Tongue (tissue), 2 donors: Measurements from ENCODE around the gene USP21. TPM values are rescaled to one million over a fixed set of nuclear protein-coding genes. Genes with fewer than 3 reads are reported as not detected.

Source experiments
- DNase-seq: peaks from one replicate; pipeline ENCODE4 v3.0.0-alpha.2; 2015
- total RNA-seq: library from RNA; depleted of rRNA; stranded (reverse); fragments of >200 nt; gene quantifications from one replicate; pipeline ENCODE4 v1.2.3, GENCODE V29; 2014

Gene USP21
- total RNA-seq, 1 donor from 2014 or later, result 16.5 TPM

DNA sequence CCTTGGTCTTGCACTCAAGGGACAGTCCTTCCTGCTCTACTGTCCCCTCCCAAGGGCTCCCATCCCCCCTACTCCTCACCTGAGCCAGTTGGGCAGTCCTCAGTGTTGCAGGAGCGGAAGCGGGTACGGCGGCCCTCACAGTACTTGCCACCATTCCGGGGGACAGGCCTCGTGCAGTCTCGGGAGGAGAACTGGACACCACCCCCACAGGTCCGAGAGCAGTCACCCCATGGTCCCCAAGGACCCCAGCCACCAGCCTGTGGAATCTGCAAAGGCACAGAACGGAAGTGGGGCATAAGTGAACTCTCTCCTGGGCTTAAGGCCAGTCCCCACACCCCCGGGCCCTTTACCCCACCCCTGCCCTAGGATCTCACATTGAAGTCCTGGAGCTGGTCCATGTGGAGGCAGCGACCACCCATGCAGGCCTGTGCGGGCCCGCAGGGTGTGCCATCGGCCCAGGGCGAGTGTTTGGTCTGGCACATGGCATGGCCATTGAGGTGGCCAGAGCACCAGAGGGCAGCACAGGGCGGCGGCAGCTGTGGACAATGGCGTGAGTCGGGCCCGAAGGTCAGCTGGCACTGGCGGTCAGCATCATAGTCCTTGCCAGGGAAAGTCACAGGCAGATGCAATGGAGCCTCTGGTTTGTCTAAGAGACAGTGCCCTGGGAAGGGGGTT, 34.4 kb downstream of the USP21 start:
- DNase-seq, result no peak

DNA sequence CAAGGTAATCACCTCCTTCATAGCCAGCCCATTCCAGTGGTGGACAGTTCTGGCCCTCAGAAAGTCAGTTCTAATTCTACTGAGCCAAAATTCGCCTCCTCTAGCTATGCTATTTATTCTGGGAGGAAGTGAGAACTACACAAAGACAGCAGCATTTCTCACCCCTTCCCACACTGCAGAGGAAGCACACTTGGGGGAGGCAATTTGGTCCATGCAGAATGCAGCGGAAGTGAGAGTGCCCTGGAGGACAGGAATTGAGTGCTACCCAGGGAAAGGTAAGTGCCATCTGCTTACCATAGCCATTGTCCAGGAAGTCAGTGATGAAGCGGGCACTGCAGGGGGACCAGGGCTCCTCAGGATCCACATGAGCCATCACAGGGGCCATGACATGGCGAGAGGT, 35.9 kb downstream of the USP21 start:
- DNase-seq, result no peak

DNA sequence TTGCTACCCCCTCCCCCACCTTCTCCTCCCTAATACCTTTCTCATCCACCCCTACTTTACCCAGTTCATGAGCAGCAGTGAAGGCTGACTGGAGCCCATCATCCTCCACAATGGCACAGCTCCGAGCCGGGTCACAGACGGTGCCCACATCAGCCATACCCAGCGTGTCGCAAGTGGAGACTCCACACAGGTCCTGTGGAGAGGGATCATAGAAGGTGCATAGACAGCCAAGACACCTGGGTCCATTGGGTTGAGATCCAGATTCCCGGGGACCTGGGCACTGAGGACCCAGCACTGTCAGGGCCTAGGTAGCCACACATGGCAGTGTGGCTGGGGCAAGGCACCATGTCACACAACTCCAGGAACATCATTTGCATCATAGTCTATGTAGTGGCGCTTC, 36.8 kb downstream of the USP21 start:
- DNase-seq, result no peak

DNA sequence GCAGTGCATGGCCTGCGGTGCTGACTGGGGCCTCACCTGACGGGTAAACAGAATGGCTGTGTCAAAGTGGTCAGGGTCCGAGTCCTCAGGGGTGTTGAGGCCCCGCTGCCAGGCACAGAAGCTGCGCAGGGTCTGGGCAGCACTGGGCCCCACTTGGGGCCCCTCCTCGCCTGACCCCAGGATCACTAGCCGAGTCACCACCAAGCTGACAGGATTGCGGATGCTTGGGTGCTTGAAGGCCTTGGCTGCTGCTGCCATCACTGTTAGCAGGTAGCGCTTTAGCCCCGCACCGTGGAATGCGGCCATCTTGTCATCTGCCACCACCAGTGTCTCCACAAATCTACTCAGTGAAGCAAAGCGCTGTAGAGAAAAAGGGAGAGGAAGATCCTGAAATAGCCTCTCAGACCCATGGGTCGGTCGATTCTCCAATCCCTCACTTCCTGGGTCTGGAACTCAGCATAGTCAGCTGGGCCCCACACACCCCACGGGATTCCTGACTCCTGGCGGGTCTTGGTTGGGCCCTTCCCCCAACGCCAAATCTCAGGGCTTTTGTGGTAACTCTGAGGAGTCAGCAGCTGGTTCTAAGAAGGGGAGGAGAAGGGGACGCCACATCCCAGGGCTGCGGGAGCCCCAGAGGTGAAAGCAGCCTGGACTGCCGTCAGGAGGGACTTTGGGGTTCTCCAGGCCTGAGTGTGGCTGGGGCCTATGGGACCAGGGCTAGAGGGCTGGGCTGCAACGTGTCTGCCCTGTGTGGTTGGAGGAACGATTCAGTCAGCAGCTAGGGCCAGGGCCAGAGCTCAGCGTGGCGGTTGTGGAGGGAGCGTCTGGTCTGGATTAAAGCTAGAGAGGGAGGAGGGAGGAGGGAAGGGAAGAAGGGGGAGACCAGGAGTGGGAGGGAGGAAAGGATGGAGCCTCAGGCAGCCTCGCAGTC, 37.5 kb downstream of the USP21 start:
- DNase-seq, result peak; percentile 86

DNA sequence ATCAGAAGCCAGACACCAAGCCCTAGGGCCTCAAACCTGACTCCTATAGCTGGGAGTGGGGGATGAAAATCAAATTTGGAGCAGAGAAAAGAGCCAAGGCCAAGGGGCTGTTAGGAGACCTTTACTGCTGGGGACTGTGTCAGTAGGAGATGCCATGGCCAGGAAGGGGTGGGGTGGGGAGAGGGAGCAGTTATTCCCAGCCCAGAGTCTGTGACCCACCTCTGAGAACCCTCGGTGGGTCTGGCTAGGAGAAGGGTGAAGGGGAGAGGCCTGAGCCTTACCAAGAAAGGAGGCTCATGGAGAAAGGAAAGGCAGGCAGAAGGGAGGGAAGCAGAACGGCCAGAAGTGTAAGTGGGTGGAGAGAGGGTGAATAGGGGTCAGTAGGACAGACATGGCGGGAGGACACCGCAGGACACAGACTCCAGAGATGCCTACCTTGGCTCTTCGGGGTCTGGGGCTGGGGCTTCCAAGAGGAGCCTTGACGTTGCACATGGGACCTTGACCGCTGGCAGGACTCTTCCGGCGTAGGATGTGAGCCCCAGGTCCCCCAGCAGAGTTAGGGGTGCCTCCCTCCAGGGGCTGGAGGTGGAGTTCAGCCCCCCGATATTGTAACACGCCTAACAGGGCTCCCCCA, 38.4 kb downstream of the USP21 start:
- no peak for DNase-seq

DNA sequence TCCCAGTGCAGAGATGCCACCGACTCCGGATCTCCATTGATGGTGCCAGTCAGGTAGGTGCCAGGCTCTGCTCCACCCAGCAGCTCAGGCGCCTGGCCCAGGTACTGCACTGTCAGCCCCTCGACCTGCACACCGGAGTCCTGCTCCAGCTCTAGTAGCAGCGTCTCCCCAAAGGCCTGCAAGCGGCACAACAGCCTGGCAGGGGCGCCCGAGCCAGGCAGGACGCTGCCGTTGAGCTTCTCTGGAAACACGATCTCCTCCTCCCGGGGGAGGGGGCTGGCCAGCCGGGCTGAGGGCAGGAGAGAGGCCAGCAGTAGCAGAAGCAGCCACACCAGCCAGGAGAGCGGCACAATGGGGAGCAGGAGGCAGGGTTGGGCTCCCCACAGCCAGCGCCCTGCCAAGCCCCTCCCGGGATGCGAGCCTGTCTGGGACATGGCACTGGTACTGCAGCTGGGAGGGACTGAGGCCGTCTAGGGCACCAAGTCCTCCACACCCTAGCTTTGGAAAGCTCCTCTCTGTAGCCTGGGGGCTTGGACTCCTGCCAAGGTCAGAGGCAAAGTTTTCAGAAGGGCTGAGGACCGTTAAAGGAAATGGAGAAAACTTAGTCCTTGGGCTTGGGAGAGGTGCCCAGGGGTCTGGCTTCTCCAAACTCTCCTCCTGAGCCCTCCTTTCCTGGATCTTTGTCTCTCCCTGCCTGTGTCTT, 39.0 kb downstream of the USP21 start:
- DNase-seq, result peak; percentile 80

DNA sequence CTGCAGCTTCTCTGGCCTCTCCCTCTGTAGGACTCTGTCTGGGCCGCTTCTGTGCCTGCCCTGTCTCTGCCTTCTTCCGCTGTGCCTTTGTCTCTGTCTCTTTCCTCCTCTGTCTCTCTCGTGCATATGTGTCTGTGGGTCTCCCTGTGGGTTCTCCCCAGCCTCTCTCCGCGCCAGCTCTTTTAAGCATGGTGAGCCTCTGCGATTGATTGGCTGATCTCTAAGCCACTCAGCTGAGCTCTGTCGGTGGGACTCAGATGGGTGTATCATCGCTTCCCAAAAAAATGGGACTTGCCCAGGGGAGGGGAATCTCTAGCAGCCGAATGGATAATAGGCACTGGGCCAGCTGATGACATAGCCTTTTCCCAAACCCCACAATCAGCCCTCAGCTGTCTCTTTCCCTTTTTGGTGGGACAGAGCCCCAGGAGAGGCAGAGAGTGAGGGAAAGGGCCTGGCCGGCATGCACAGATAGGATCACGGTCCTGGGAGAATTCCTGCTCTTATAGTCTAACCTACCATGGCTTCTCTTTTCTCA, 39.7 kb downstream of the USP21 start, which contains the start of gene ADAMTS4:
Gene ADAMTS4, minus strand, starts transcription at position 158 of the 535 bp plus-strand sequence. CDS start 427 bp downstream, outside the sequence.
- peak; percentile 89 for DNase-seq

DNA sequence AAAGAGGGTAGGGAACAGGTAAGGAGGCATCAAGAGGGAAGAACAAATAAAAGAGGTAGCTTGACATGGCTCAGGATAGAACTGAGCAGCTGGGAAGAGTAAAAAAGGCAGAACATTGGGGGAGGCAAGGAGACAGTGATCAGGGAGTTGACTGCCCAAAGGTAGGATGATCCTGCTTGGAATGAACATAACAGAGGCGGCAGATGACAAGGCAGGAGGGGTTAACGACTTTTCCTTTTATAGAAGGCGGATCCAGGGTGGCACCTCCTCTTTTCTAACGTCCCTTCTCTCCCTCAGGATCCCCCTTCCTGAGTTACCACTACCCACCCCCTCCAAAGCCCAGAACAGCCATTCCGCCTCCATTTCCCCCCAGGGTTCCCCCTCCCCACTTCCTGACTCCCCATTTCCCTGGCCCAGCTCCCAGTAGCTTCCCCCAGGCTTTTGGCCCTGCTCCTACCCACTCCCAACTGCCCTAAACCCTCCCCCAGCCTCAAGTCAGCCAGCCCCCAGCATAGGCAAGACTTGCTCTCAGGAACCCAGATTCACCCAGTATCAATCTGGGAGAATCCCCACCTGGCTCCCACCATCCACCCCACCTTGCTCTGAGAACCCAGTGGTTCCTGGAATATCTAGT, 40.3 kb downstream of the USP21 start:
- no peak for DNase-seq

DNA sequence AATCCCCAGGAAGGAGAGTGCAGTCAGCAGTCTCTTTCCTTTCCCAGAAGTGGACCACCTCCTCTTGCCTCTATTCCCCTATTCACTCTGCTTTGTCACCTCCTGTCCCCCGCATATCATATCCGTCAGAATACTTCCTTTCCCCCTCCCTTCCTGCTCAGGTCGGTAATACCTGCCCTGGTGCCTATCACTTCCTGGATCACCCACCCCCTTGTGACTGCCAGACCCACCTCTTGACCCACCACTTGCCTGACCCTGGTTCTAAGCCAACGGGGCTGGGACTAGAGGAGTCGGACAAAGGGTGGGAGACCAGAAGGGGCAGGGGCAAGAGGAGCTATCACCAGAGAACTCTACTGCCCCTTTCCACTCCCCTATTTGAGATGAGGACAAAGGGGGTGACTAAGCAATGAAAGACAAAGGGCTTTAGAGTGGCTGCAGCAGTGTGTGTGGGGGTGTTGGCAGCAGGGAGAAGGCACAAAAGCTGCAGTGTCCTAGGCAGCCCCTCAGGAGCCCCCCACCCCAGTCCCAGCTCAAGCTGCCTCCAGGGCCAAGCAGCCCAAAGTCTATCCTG, 41.2 kb downstream of the USP21 start:
- DNase-seq, result no peak

DNA sequence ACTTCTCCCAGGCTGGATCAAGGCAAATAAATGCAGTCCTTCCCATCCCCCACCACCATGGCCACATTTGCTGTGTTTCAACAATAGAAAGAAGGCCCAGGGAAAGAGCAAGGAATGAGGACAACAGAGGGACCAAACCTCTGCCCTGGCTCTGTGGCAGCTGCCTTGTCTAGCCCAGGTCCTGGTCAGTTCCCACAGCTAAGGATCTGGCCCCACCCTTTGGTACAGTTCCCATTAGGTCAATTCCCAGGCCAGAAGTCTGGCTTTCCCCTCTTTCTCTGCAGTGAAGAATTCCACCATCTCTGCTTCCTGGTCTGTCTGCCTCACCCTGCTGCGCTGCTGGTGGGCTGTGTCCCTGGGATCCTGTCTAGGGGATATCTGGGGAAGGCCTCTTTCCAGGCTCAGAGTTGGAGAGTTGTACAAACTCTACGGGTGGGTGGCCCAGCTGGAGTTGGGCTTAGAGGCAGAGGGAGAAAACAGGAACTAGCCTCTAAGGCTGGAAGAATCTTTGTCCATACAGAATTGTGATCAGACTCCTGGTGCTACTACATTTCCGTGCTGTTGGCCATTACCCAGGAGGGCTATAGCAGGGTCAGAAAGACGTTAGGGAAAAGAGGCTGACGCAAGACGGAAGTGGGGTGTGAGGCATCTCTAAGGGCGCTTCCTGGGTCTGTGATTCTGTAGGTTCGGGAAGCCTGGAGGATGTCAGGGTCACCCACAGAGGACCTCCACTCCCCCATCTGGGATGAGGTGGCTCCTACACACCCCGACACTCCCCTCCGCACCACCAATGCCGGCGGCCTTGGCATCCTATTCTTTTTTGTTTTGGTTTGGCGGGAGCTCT, 41.9 kb downstream of the USP21 start:
- peak; percentile 33 for DNase-seq

DNA sequence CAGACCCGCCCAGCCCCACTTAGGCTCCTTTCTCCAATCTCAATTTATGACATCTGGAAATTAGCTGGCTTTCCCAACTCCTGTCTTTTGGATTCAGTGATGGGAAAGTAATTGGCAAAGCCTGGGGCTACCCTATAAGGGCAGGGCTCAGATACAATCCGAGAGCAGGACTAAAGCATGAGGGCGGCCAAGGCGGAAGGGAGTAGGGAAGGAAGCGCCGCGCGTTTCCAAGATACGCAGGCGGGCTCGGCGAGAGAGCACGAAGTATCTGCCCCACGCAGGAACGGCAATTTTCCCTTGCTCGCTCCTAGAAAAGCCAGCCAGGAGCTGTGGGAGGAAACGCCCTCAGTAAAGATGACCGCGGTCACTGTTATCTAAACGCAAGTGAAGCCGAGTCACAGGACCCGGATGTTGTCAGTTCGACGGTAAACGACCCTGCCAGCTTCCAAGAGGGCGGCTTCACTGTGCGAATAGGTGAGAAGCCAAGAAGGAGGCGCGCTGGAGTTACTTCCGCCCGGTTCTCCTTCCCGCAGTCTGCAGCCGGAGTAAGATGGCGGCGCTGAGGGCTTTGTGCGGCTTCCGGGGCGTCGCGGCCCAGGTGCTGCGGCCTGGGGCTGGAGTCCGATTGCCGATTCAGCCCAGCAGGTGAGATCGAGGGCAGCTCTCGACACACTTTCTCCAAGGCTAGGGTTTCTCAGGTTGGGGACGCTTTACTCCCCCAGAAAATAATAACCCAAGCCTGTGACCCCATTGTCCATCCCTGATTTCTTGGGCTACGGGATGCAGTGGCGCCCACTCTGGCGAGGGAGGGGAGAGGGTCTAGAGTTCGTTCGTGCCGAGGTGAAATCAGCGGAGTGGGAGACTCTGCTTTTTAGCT, 42.8 kb downstream of the USP21 start, which contains the start of gene NDUFS2:
Gene NDUFS2, plus strand, starts transcription at position 532 of the 877 bp plus-strand sequence. Its CDS starts 19 bp downstream, at position 551.
- DNase-seq, result peak; percentile 99

DNA sequence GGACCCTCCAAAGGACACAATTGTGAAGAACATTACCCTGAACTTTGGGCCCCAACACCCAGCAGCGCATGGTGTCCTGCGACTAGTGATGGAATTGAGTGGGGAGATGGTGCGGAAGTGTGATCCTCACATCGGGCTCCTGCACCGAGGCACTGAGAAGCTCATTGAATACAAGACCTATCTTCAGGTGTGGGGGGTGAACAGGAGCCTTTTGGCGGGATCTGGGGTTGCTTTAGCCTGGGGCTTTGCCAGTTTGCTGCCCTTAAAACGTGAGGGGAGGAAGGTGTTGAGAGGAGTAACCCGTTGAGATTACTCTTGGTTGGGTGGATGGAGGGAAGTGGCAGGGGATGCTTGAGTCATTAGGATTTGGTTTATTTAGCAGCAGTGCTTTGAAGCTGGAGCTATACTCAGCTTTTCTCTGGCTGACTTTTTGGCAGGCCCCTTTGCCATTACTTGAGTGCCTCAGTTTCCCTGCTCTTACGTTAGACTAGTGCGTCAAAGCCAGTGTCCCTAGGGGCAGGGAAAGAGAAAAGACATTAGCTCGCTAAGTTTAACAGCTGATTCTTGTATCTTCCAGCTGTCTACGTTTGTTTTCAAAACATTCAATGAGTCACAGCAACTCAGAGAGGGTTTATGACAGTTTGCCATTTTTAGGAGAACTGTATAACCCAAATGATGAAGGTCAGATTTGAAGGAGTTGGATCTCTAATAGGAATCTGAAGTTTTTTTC, 47.3 kb downstream of the USP21 start:
- DNase-seq, result no peak

DNA sequence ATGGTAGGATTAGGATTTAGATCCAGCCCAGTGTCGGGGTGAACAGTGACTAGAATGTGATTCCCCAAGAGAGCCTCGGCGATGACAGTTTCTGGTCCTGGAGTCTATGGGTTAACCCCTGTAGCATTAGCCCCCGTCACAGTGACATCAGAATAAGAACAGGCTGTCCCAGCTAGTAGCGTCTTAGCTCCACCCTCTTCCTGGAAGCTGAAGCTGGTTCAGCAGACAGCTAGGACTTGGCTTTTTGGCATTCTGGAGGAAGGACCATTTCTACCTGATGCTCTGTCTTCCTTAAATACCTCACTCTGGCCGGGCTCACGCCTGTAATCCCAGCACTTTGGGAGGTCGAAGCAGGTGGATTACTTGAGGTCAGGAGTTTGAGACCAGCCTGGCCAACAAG, 47.9 kb downstream of the USP21 start:
- no peak for DNase-seq

DNA sequence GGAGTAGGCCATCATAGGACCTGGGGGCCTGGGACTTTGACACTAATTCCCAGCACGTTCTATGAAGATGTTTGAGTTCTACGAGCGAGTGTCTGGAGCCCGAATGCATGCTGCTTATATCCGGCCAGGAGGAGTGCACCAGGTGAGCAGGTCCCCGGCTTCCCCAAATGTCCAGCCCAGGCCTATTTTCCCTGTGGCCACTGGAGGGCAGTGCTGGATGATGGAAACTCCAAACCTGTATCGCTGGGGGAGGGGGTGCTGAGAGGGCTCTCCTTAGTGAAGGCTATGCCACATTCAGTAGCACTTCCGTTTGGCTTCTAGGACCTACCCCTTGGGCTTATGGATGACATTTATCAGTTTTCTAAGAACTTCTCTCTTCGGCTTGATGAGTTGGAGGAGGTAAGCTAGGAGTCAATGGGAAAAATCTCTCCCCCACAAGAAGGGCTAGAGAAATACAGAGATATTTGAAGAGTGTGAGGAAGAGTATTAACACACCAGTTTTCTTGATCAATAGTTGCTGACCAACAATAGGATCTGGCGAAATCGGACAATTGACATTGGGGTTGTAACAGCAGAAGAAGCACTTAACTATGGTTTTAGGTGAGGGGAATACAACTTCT, 50.6 kb downstream of the USP21 start:
- peak; percentile 84 for DNase-seq

DNA sequence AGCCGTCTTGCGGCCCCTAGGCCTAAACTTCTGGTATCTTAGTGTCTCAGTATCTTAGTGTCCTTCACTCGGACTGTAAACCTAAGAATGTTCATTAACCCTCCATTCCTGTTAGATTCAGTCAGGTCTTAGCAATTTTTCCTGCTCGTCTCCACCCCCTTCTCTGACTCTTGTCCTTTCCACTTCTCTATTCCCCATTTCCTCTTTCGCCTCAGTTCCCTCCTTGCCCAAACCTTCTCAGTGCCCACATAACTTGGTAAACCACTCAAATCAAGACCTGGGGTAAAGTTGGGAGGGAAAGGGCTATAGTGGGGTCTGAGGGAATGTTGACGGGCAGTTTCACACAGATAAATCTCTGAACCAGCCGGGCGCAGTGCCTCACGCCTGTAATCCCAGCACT, 55.1 kb downstream of the USP21 start:
- DNase-seq, result no peak

DNA sequence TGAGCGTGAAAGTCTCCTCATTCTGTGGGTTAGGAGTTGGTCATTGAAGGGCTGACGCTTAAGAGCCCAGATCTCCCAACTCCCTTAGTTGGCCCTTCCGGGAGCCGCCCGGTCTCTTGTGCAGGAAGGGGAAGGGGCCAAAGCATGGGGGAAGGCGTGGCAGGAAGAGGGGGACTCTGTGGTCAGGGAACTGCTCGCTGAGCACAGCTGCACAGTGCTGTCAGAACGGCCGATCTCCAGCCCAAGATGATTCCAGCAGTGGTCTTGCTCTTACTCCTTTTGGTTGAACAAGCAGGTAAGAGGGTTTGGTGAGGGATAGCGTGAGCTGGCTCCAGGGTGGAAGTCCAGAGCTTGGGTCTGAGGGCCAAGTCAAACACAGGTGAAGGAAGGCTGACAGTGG, 55.8 kb downstream of the USP21 start, which contains the start of gene FCER1G:
Gene FCER1G, plus strand, starts transcription at position 220 of the 400 bp plus-strand sequence. Its CDS starts 27 bp downstream, at position 247.
- no peak for DNase-seq
